NCI-H2227 (cell line): ENCODE results near the gene AMIGO3.
"Not testable (repeated sequence)": the region's sequence is repeated elsewhere in the genome, so short reads cannot be mapped to it uniquely, and the experiment has no call there.

Experiments
- DNase-seq: peaks from one replicate; lab custom pipeline; 2025; ENCODE audit not compliant: unreplicated experiment; lab: John Stamatoyannopoulos, UW

Gene AMIGO3

DNA sequence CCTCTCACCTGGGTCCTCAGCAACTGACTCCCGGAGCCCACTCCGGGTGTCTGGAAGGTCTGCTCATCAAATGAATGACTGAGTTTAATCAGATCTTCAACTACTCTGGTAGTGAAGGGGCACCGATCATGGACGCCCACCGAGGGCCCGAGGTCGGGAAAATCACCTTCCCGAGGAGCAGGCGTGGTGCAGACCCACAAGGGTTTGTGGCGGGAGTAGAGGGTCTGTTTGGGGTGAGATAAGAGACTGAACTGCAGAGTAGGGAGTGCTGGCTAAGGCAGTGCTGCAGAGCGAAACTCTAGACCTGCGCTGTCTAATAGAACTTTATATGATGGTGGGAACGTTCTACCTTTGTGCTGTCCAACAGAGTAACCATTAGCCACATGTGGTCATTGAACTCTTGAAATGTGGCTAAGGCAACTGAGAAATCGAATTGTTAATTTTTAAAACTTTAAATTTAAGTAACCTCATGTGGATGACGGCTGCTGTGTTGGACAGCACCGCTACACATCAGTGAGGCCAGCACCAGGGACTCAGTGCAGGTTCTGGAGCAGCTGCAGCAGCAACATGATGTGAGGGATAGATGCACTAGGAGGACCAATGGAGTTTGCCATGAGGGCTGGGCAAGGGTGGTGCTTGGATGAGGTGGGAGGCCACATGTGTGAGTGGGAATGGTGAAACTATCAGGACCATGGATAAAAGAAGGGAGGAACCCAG lies 29.4 kb downstream of the AMIGO3 start:
- not testable (repeated sequence) for DNase-seq

DNA sequence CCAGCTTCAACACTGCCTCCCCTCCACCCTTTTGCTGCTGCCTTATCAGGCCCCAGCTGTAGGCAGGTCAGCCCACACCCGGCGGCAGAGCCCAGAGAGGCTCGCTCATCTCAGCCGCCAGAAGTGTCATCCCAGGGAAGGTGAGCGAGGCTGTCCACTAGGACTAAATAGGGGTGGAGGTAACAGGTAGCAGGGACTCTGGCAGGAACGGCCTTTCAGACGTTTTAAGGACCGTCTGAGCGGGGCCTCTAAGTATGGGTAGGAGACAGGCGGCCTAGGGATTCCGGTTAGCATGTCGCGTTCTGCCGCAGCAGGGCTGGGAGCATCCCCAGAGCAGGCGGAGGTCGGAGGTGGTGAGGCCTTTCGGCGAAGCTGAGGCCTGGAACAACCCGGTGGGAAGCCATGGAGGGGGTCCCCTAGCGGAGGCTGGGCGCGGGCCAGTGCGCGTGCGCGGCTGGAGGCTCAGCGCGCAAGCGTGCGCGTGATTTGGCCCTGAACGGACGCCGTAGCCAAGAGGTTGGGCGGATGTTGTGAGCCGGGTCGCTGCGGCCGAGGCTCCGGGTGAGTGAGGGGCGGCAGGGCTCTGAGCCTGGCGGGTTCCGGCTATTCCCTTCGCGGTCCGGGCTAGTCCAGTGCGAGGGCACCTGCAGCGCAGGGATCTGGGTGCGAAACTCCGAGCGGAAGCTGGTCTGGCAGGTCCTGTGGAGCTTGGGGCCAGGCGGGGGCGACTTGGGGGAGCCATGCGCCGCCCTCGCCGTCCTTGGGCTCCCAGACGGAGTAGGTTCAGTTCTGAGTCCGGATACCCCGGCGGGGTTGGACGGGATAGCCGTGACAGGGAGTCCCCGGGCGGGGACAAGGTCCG lies 30.2 kb downstream of the AMIGO3 start, which contains the start of the genes MST1 and RNF123:
Gene MST1 (minus strand): TSS at position 429 of the 862 bp plus-strand sequence. CDS start 783 bp downstream, outside the sequence.
Gene RNF123 (plus strand): TSS at position 512 of the 862 bp plus-strand sequence. CDS start 1,609 bp downstream, outside the sequence.
- no peak for DNase-seq

DNA sequence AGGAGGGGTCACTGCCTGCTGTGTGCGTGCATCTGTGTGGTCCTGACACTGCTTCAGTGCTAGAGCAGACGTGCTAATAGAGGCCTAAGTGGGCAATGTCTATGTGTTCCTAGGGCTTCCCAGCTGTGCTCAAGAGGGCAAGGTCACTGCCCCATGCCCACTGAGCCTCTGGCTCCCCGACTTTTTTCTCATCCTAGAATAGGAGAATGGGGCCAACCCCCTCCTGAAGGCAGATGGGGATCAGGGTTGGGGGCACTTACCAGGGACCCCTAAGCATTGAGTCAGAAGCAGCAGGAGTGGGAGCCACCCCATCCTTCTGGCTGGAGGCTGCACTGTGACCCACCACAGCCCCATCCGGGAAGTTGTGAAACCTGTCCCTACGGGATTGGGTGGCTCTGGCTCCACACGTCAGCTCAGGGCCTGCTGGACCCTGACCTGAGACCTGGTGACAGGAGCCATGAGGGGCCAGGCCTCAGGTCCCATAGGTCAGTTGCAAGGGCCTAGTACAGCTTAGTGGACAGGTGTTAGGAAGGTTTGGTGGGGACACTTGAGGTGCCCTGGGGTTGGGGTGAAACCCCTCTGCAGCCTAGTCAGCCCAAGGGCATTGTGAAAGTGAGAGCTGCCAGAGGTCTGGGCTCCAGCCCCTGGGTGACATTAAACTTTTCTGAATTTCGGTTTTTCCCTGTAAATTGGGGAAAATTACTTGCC lies 31.0 kb downstream of the AMIGO3 start:
- DNase-seq, result not testable (repeated sequence)

DNA sequence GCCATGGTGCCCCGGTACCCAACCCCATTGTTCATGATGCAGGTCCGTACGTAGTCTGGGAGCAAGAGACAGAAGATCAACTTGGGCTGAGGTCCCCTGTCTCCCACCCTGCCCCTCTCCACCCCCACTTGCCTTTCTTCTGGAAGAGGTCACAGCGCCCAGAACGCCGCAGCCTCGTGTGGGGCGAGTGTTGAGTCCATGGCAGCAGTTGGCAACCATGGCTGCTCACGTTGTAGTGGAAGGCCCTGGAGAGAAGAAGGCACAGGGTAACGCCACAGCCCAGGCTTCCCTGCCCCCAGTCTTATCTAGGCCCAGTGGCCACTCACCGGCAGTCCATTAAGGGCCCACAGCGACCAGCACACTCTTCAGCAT lies 32.1 kb downstream of the AMIGO3 start:
- DNase-seq, result not testable (repeated sequence)

DNA sequence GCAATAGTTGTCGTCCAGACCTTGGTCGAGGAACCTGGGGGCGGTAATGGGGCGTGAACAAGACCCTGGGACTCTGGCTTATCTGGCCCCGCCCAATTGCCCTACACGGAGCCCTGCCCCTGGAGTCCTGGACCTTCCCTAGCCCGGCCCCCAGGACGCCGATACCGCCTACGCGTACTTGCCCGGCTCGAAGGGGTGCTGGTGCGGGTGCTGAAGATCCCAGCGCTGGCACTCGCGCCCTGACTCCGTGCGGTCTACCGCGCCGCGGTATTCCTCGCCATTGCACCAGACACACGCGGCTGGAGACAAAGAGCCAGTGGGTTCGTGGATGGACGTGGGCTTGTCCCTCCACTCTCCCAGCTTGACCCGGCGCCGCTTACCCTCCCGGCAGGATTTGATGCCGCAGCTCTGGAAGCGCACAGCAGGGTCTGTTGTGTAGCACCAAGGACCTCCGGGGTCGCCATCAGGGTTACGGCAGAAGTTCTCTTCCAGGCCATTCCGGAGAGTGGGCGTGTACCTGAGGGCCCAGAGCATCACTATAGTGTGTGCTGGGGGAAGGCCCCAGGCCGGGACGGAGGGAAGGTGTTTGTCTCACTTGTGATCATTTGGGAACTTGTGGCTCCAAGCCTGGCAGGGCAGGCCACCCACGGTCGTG lies 32.6 kb downstream of the AMIGO3 start:
- DNase-seq, result not testable (repeated sequence)

DNA sequence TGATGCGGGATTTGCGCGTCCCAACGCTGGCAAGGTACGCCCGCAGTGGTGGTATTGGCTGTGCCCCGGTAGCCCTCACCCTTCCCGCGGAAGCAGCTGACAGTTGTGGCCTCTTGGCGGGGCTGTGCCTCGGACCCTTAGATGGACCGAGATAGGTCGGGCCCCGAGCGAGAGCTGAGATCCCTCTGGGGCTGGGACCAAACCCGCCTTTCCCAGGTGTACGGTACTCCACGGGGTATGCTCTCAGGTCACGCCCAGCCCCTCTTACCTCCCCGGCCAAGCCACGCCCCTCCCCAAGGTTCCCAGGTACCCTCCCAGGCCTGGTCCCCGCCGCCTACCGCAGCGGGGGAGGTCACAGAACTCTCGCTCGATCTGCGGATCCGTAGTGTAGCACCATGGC lies 33.1 kb downstream of the AMIGO3 start:
- DNase-seq, result not testable (repeated sequence)

DNA sequence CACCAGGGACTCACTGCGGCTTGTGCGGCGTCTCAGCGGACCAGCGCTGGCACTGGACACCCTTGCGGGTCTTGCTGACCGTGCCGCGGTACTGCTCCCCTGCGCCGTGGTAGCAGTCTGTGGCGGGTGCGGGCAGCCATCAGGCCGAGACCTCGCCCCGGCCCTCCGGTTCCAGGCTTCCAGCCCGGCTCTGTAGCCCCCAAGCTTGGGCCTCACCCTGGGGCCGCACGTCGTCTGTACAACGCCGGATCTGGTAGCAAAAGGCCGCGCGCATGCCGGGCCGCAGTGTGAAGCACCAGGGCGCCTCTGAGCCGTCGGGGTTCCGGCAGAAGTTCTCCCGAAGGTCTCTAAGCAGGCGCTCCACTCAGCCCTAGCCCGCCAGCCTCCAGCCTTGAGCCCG lies 33.6 kb downstream of the AMIGO3 start:
- DNase-seq, result not testable (repeated sequence)

DNA sequence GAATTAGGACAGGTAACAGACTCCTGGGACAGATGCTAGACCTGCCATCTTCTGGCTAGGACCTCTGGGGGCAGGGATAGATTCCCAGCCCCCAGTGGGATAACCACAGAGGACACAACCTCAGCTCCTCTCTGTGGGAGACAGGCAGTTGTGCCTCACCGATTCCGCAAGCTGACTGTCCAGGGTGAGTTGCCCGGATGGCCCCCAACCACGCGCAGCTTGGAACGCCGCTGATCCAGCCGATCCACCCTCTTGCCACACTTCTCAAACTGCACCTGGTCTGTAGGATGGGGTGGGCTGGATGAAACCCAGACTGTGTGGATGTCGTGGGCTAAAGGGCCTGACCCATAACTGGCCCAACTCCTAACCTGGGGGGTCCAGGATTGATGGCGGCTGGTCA lies 34.4 kb downstream of the AMIGO3 start:
- DNase-seq, result not testable (repeated sequence)

DNA sequence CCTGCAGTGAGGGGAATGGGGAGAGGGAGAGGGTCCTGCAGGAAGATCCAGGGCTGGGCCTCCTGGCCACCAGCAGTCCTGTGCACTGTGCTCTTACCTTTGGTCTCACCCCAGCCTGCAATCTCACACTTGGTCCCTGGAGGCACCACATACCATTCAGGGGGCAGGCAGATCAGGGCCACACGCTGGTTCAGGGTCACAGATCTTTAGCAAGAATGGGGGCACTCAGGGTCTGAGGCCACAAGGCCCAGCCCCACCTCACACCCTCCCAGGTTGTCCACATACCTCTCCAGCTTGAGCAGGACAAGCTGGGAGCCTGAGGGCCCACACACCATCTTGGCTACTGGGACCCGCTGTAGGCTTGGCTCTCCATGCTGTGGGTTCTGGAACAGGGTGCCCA lies 35.0 kb downstream of the AMIGO3 start:
- not testable (repeated sequence) for DNase-seq

DNA sequence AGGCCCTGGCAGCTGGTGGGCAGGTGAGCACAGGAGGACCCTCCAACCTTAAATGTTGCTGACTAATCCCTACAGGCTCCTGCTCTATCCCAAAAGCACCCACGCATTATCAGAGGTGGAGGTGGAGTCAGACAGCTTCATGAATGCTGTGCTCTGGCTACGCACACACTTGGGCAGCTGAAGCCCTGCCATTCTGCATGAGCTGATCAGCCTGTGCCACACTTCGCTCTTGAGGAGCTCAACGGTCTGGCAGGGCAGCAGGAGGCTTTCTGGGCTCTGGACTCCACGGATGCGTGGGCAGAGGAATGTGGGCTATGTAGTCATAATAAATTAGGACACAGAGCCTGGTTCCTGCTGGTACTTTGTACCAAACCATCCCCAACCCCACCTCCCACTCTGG lies 36.3 kb downstream of the AMIGO3 start:
- no peak for DNase-seq

DNA sequence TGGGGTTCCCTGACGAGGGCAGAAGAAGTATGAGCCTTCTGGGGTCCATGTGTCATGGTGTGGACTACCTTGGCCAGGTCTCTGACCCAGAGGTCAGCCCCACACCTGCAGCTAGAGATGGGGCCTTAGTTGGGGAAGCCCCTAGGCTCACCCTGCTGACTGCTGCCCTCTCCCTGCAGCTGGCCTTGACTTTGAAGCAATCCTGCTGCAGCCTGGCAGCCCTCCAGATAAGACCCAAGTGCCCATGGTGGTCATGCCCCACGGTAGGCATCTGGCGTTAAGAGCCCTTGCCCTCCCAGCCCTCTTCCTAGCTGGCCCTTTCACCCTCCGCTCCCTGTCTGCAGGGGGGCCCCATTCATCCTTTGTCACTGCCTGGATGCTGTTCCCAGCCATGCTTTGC lies 37.9 kb downstream of the AMIGO3 start:
- DNase-seq, result no peak

DNA sequence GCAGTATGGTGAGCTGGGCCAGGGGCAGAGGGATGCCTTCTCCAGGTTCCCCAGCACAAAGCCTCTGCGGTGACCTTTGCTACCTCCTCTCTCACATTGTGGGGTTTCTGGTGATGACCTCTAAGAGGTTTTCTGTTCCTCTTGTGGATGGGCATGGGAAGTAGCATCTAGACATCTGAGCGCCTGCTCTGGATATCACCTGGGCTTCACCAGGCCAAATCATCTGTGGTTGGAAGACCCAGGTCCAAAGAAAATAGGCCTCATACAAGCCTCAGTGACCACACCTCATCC lies 38.3 kb downstream of the AMIGO3 start:
- no peak for DNase-seq

DNA sequence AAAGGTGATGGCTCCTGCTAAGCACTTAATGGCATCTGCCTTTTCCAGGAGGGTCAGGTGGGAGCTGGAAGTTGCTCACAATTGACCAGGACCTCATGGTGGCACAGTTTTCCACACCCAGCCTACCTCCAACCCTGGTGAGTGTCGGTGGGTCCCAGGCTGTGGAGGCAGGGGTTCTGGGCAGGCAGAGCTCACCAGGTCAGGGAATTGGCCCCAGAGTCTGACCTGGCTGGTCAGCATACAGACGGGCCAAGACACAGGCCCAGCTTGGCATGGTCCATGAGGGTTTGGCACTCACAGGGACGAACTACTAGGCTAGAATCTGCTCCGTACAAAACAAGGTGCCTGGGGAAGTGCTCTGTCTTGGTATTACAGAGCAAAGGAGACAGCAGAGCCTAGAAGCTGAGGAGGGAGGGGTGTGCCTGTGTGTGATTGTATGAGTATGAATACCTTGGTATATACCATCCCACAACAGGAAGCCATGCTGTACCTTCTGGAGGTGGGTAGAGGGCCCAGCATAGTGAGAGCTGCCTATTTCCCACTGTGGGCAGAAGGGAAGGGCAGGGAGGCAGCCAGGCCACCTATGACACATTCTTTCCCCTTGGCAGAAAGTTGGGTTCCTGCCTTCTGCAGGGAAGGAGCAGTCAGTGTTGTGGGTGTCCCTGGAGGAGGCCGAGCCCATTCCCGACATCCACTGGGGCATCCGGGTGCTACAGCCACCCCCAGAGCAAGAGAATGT lies 38.8 kb downstream of the AMIGO3 start:
- no peak for DNase-seq

DNA sequence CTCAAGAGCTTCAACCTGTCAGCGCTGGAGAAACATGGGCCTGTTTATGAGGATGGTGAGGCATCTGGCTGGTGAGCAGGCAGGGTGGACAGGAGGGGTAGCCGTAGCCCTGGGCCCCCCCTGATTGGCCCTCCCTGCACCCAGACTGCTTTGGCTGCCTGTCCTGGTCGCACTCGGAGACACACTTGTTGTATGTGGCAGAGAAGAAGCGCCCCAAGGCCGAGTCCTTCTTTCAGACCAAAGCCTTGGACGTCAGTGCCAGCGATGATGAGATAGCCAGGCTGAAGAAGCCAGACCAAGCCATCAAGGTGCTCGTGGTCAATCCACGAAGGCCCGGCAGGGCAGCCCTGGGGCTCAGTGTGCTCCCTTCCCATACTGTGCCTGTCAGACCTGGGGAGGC lies 43.6 kb downstream of the AMIGO3 start:
- DNase-seq, result no peak

DNA sequence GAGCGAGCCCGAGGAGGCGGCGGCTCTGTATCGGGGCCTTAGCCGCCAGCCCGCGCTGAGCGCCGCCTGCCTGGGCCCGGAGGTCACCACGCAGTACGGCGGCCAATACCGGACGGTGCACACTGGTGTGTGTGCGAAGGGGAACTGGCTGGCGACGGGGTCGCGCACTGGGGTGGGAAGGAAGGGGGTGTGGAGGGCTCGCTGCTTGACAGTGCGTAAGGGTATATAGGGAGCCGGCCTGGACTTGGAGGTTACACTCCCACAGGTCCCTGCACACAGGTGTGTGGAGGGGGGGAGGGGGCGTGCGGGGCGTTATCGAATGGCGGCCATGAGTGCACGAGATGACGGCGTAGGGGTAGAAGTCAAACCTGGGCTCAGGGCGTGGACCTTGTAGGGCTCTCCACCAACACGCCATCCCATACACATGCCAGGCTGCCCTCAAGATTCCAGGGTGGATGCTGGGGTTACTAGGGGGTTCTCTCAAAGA lies 44.9 kb downstream of the AMIGO3 start:
- DNase-seq, result no peak

DNA sequence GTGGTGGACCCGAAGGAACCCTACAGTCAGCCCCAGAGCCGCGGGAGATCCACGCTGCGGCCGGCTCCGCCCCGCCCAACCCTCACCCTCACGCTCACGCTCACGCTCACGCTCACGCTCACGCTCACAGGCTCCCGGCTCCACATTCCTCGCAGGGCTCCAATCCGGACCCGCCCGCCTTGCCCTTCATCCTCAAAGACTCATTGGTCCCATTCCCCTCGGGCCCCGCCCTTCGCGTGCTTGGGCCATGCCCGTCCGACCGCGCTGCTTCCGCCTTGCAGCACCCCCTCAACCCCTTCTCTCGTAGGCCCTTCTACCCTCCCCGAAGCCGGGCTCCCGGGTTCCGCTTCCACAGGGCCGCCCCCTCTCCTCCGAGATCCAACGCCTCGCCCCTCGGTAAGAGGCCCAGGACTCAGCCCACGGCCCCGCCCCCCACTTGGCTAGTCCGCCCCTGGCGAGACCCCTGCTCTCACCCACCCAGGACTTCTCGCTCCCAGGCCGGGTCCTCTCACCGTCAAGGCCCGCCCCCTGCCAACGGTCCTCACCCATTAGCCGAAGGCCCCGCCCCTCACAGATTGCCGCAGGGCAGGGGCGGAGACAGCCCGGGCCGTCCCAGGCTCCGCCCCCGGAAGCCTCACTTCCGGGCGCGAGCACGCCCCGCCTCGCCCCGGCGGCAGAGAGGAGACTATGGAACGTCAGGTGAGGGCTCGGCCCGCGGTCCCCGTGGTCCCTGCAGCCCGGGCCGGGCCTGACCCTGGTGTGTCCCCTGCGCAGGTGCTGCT lies 45.6 kb downstream of the AMIGO3 start, which contains the start of gene APEH:
Gene APEH (plus strand): TSS at position 637 of the 782 bp plus-strand sequence. CDS start 51 bp downstream, at position 688.
- DNase-seq, result no peak

DNA sequence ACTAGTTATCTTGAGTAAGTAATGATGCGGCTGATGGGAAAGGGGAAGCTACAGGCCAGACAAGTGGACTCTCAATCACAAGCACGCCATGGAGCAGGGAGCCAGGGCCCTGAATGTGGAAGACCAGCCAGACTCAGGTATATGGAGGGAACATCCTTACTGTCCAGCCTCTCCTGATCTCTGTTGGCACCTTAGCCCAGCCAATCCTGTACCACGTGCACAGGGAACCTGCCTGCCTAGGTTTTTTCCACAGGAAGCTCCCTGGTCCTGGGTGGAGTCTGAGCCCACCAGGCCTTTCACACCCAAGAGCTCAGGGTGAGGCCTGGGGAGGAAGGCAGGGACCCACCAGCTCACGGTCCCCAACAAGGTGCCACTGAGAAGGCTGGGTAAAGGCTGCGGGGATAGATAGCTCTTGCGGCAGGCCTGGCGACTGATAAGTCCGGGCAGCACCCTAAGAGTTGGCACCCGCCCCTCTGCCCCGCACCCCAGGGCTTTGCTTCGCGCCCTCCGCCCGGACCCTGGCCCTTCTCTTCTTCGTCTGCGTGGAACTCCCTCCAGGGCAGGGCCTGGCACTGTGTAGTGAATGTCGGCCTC lies 46.3 kb downstream of the AMIGO3 start:
- DNase-seq, result no peak

DNA sequence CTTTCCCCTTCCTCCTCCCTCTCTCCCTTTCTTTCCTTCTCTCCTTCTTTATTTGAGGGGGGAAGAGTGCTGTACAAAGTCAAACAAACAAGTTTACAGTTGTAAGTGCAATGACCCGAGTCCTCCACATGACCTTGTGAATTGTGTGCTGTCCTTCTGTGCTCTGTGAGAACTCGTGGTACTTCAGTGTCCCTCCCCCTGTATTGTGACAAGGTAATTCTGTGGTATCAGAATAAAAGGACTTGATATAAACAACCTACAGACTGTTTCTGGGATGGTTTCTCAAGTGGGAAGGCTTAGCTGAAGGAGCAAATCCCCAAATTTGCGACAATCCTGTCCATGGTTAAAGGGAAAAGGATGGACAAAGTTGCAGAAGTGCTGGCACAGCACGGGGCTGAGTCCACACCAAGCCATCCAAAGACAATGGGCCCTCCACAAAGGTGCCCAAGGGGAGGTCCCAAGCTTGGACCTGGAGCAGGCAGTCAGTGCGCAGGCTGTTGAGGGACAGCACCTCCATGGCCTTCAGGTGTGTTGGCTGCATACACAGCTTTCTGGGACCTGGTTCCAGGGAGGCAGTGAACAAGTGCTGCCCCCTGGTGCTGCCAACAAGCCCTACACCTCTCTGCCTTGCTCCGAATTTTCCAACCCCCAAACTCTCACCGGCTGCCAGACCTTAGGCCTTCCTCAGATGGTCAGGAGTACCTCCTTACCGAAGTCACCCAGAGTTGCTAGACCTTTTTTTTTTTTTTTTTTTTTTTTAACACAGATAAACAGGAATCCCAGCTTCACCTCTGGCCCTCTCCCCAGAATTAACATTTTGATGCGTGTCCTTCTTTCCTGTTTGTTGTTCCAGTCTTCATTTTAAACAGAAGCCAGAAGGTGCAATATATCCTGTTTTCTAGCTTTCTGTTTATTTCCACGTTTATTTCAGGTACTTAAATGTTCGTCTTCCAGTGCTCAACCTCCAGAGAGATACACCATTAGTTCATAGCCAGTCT lies 47.9 kb downstream of the AMIGO3 start:
- no peak for DNase-seq
